Endothelial cell of umbilical vein (primary cell): ENCODE measurements around the gene UCHL1. TPM values are rescaled to one million over a fixed set of nuclear protein-coding genes. Genes with fewer than 3 reads are reported as not detected.

ENCODE experiments used
- BruUV-seq: library from RNA; stranded (reverse); fragments of 400-500 nt; replicated peaks from 2 replicates; lab custom pipeline; 2021; lab: Mats Ljungman, UMichigan
- CTCF ChIA-PET: fragments of 300-600, 350-600 bp; sonication (Branson Sonifier 250); formaldehyde crosslinking; loops from one replicate; lab custom pipeline; 2021; ENCODE audit warnings: antibody characterized with exemption, inconsistent platforms; lab: Charles Lee
- POLR2A ChIA-PET: fragments of 300-600, 350-600 bp; sonication (Branson Sonifier 250); formaldehyde crosslinking; loops from one replicate; lab custom pipeline; 2021; ENCODE audit warnings: antibody characterized with exemption, inconsistent platforms; lab: Charles Lee
- DNase-seq: peaks from one replicate; pipeline ENCODE4 v3.0.0-alpha.2; 2011; ENCODE audit warnings: low read depth, low spot score
- FAIRE-seq: peaks from 2 replicates; lab custom pipeline; 2011; peaks lifted over from hg19 to GRCh38; lab: Jason Lieb, UNC
- H2AFZ ChIP-seq: 2 replicates; pipeline ENCODE4 v1.6.0; 2012; ENCODE audit warnings: low read depth, low read length, control low read depth, inconsistent platforms
- H3K27ac ChIP-seq: 2 replicates; pipeline ENCODE4 v1.5.1; 2011; ENCODE audit warnings: low read depth, mild to moderate bottlenecking, control low read depth, low read length, moderate library complexity; ENCODE audit not compliant: insufficient read depth
- H3K27me3 ChIP-seq, 2 experiments: 2 replicates each; pipeline versions ENCODE4 v1.6.0 to v1.6.1; 2011; ENCODE audit warnings: low read length in 2 of 2, mixed read lengths in 1 of 2; ENCODE audit not compliant: control insufficient read depth in 2 of 2, insufficient read depth in 2 of 2
- H3K36me3 ChIP-seq, 2 experiments: 2 replicates in 1 of 2; 3 replicates in 1 of 2; pipeline ENCODE4 v1.5.1; 2011; ENCODE audit warnings: low read length in 2 of 2, mild to moderate bottlenecking in 1 of 2, moderate library complexity in 1 of 2; ENCODE audit not compliant: control insufficient read depth in 2 of 2, insufficient read depth in 2 of 2; ENCODE audit errors: extremely low read depth in 1 of 2
- H3K4me1 ChIP-seq: 3 replicates; pipeline ENCODE4 v1.5.1; 2011; ENCODE audit warnings: mild to moderate bottlenecking, low read length; ENCODE audit not compliant: control insufficient read depth, insufficient read depth; ENCODE audit errors: extremely low read depth
- H3K4me2 ChIP-seq: 2 replicates; pipeline ENCODE4 v1.6.1; 2011; ENCODE audit warnings: low read length, control low read depth, mixed read lengths; ENCODE audit not compliant: insufficient read depth
- H3K4me3 ChIP-seq, 3 experiments: fragments of 200-600 bp in 1 of 3; sonication (generic), shearing (Covaris generic) in 1 of 3; replicated peaks in 1 of 3; 2 replicates each; pipeline ENCODE4 v1.5.1; 2011 to 2016; ENCODE audit warnings: control low read depth in 3 of 3, low read length in 3 of 3, mild to moderate bottlenecking in 2 of 3, inconsistent platforms in 1 of 3, low read depth in 1 of 3, moderate library complexity in 1 of 3; ENCODE audit not compliant: insufficient read depth in 1 of 3
- H3K79me2 ChIP-seq: 2 replicates; pipeline ENCODE4 v1.6.0; 2012; ENCODE audit warnings: low read length, inconsistent platforms; ENCODE audit not compliant: control insufficient read depth, insufficient read depth
- H3K9ac ChIP-seq: replicated peaks from 2 replicates; pipeline ENCODE3; 2011; ENCODE audit warnings: low read length, control low read depth; ENCODE audit not compliant: insufficient read depth; ENCODE audit errors: extremely low read depth
- H3K9me1 ChIP-seq: replicated peaks from 3 replicates; pipeline ENCODE4 v1.6.0; 2011; ENCODE audit warnings: mild to moderate bottlenecking, low read length; ENCODE audit not compliant: control insufficient read depth, insufficient read depth; ENCODE audit errors: extremely low read depth
- H3K9me3 ChIP-seq: replicated peaks from 2 replicates; pipeline ENCODE4 v1.5.1; 2012; ENCODE audit warnings: low read length, inconsistent platforms; ENCODE audit not compliant: control insufficient read depth, insufficient read depth
- H4K20me1 ChIP-seq: replicated peaks from 2 replicates; pipeline ENCODE3; 2011; ENCODE audit warnings: mild to moderate bottlenecking, low read length; ENCODE audit not compliant: control insufficient read depth, insufficient read depth; ENCODE audit errors: extremely low read depth
- EZH2 ChIP-seq: IDR thresholded peaks from 2 replicates; pipeline ENCODE4 v1.6.1; 2012; ENCODE audit warnings: borderline replicate concordance, low read depth, mild to moderate bottlenecking, moderate library complexity, low read length, inconsistent platforms; ENCODE audit not compliant: severe bottlenecking
- FOS ChIP-seq: IDR thresholded peaks from 2 replicates; pipeline ENCODE4 v1.6.1; 2011; ENCODE audit warnings: mild to moderate bottlenecking, low read length, moderate library complexity, borderline replicate concordance; ENCODE audit not compliant: insufficient read depth
- GATA2 ChIP-seq: IDR thresholded peaks from 2 replicates; pipeline ENCODE4 v1.7.0; 2011; ENCODE audit warnings: low read depth, mild to moderate bottlenecking, moderate library complexity, mixed read lengths, low read length; ENCODE audit not compliant: insufficient read length, insufficient read depth
- JUN ChIP-seq: IDR thresholded peaks from 2 replicates; pipeline ENCODE4 v1.6.1; 2011; ENCODE audit warnings: borderline replicate concordance, low read depth; ENCODE audit not compliant: insufficient read length, insufficient read depth
- MYC ChIP-seq: IDR thresholded peaks from one replicate; pipeline ENCODE4 v1.6.1; 2011; ENCODE audit warnings: mild to moderate bottlenecking, low read depth, low read length
- POLR2A ChIP-seq: IDR thresholded peaks from 2 replicates; pipeline ENCODE4 v1.6.1; 2012; ENCODE audit warnings: low read depth, mild to moderate bottlenecking, control low read depth, low read length
- POLR2AphosphoS5 ChIP-seq: IDR thresholded peaks from 2 replicates; pipeline ENCODE4 v1.6.1; 2012; ENCODE audit warnings: low read depth, mild to moderate bottlenecking, control low read depth, low read length, moderate library complexity; ENCODE audit not compliant: insufficient read depth
- dilution Hi-C: fragments of 300-500 bp; cut with MboI; formaldehyde crosslinking; loops from one replicate; pipeline ENCODE4 v1.15.0; 2019; ENCODE audit warnings: low sequenced_read_pairs; ENCODE audit not compliant: extremely low pct_ligation_motif_present
- intact Hi-C: fragments of 100-400 bp; cut with micrococcal nuclease; formaldehyde crosslinking; loops from one replicate; pipeline ENCODE4 v1.10.0; 2022
- polyA plus RNA-seq, 4 experiments: library from polyadenylated mRNA; depleted of rRNA in 3 of 4; stranded (reverse) in 3 of 4; unstranded in 1 of 4; fragments of >200 nt; gene quantifications; 2 replicates each; pipeline versions ENCODE4 v1.2.1 to v1.2.3, GENCODE V29; 2011 to 2012; ENCODE audit warnings: missing spikeins in 1 of 4
- total RNA-seq: library from RNA; stranded (reverse); gene quantifications from 2 replicates; pipeline ENCODE4 v1.2.3, GENCODE V29; 2021
- TF ChIP-seq, protein P1 (sequence below), 2 donors: IDR thresholded peaks; 1 replicate in 1 of 2; 2 replicates in 1 of 2; pipeline ENCODE4 v1.5.1; 2011; ENCODE audit warnings: low read length in 2 of 2, mild to moderate bottlenecking in 2 of 2, moderate library complexity in 2 of 2, control low read depth in 1 of 2, inconsistent platforms in 1 of 2, low read depth in 1 of 2; ENCODE audit not compliant: insufficient read depth in 1 of 2; ENCODE audit errors: extremely low read depth in 1 of 2
- TF ChIP-seq, protein P2 (sequence below): IDR thresholded peaks from 2 replicates; pipeline ENCODE4 v1.6.1; 2011; ENCODE audit not compliant: insufficient read depth, insufficient read length

Gene UCHL1
- total and polyA plus RNA-seq, 2 donors (not counting 3 experiments of a cell fraction or from before 2014, with no cell fraction given): 501 to 1,128 TPM

DNA sequence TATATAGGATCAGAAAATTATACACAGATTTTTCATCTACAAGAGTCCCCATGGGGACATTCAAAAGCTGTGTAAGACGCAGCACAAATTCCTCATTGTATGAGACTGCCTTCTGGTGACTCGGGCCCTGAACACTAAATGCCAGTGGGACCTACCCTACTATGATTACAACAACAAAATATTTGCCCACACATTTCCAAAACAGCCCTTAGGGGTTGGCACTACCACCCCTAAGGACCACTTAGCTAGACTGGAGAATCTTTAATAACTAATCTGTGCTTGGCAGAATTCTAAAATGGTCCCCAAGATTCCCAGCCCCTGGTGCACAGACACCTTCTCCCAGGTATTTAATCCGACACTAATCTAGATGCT lies 29.1 kb downstream of the UCHL1 start:
- H2AFZ ChIP-seq: no peak overlapping the region
- peaks cover 0 to 4% of the 10 kb centered on the region in 2 experiments for H3K27me3 ChIP-seq
- POLR2A ChIA-PET: no interaction called here
- H3K9me3 ChIP-seq: no peaks in the 10 kb centered on the region
- FAIRE-seq (no peak), DNase-seq (no peak)
- TF ChIP-seq, protein P1, sequence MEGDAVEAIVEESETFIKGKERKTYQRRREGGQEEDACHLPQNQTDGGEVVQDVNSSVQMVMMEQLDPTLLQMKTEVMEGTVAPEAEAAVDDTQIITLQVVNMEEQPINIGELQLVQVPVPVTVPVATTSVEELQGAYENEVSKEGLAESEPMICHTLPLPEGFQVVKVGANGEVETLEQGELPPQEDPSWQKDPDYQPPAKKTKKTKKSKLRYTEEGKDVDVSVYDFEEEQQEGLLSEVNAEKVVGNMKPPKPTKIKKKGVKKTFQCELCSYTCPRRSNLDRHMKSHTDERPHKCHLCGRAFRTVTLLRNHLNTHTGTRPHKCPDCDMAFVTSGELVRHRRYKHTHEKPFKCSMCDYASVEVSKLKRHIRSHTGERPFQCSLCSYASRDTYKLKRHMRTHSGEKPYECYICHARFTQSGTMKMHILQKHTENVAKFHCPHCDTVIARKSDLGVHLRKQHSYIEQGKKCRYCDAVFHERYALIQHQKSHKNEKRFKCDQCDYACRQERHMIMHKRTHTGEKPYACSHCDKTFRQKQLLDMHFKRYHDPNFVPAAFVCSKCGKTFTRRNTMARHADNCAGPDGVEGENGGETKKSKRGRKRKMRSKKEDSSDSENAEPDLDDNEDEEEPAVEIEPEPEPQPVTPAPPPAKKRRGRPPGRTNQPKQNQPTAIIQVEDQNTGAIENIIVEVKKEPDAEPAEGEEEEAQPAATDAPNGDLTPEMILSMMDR (IDR thresholded peaks at IDR 0.05; ENCODE audit: extremely low read depth in 1 of 2, insufficient read depth in 1 of 2, low read depth in 1 of 2, low read length in 2 of 2): no peak
- TF ChIP-seq JUN (no peak), POLR2A (no peak)
- no peak overlapping the region for H3K9ac ChIP-seq
- no TSS peak for BruUV-seq
- H3K4me3 ChIP-seq: no peak overlapping the region
- H3K79me2 ChIP-seq: no peaks in the 10 kb centered on the region
- no peak overlapping the region for H3K4me2 ChIP-seq
- CTCF ChIA-PET: interaction anchor here (0.9 to 8.4 kb wide), 3 partner anchors 359 to 602 kb away, joined by 3 to 256 read pairs (median 212); no protein-coding TSS in a partner anchor
- dilution Hi-C loops (no loop called here), intact Hi-C loops (no loop called here)
- H3K4me1 ChIP-seq: peaks cover 2% of the 10 kb centered on the region
- no peaks in the 10 kb centered on the region for H3K36me3 ChIP-seq
- no peak overlapping the region for H3K27ac ChIP-seq
- no peaks in the 10 kb centered on the region for H3K9me1 ChIP-seq
- H4K20me1 ChIP-seq: no peaks in the 10 kb centered on the region

DNA sequence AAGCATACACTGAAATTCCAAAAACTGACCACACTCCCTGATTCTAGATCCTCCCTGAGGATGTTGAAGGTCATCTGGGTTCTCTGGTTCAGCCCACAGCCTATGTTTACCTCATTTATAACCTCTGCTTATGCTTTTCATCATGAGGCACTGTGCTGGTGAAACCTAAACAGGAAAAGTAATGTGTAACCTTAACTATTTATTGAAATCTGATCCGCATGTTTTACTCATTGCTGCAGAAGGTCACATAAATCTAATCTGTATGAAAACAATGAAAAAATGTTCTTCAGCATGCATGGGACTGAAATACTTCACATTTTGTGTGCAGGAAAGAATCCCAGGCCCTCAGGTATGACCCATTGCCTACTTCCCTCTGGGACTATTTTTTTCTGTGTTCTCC lies 30.3 kb downstream of the UCHL1 start:
- H4K20me1 ChIP-seq: no peaks in the 10 kb centered on the region
- no peak overlapping the region for H2AFZ ChIP-seq
- no TSS peak for BruUV-seq
- DNase-seq: peak; percentile 62
- H3K27me3 ChIP-seq: peaks cover 0 to 4% of the 10 kb centered on the region in 2 experiments
- H3K36me3 ChIP-seq: no peaks in the 10 kb centered on the region
- dilution Hi-C loops (no loop called here), intact Hi-C loops (no loop called here)
- H3K4me3 ChIP-seq: no peak overlapping the region
- no peaks in the 10 kb centered on the region for H3K9me1 ChIP-seq
- no peaks in the 10 kb centered on the region for H3K79me2 ChIP-seq
- CTCF ChIA-PET: interaction anchor here (1.8 to 2.2 kb wide), 2 partner anchors 357 to 375 kb away, joined by 9 to 10 read pairs; no protein-coding TSS in a partner anchor
- POLR2A ChIA-PET: no interaction called here
- TF ChIP-seq POLR2A (no peak), MYC (no peak), EZH2 (no peak), FOS (no peak), JUN (no peak), GATA2 (no peak), POLR2AphosphoS5 (no peak)
- TF ChIP-seq, protein P1 (IDR thresholded peaks at IDR 0.05; ENCODE audit: extremely low read depth in 1 of 2, insufficient read depth in 1 of 2, low read depth in 1 of 2, low read length in 2 of 2): no peak
- TF ChIP-seq, protein P2, sequence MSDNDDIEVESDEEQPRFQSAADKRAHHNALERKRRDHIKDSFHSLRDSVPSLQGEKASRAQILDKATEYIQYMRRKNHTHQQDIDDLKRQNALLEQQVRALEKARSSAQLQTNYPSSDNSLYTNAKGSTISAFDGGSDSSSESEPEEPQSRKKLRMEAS: no peak
- H3K4me1 ChIP-seq: peaks cover 2% of the 10 kb centered on the region
- no peak overlapping the region for H3K27ac ChIP-seq
- no peak for FAIRE-seq
- H3K9ac ChIP-seq: no peak overlapping the region
- H3K9me3 ChIP-seq: no peaks in the 10 kb centered on the region
- no peak overlapping the region for H3K4me2 ChIP-seq
